Left forelimb (tissue), 1 donor: ENCODE measurements around the gene PICALM.
"Not testable (repeated sequence)": the region's sequence is repeated elsewhere in the genome, so short reads cannot be mapped to it uniquely, and the experiment has no call there.

Source experiments
- DNase-seq: peaks from one replicate; pipeline ENCODE4 v3.0.0-alpha.2; 2018; ENCODE audit warnings: low spot score

Gene PICALM

GRCh38 chr11:85939099-85940015 is 129.5 kb downstream of the PICALM start:
- DNase-seq = no peak

GRCh38 chr11:85937835-85938234 is 131.0 kb downstream of the PICALM start:
- DNase-seq = no peak

GRCh38 chr11:85935751-85936150 is 133.1 kb downstream of the PICALM start:
- DNase-seq = no peak

DNA sequence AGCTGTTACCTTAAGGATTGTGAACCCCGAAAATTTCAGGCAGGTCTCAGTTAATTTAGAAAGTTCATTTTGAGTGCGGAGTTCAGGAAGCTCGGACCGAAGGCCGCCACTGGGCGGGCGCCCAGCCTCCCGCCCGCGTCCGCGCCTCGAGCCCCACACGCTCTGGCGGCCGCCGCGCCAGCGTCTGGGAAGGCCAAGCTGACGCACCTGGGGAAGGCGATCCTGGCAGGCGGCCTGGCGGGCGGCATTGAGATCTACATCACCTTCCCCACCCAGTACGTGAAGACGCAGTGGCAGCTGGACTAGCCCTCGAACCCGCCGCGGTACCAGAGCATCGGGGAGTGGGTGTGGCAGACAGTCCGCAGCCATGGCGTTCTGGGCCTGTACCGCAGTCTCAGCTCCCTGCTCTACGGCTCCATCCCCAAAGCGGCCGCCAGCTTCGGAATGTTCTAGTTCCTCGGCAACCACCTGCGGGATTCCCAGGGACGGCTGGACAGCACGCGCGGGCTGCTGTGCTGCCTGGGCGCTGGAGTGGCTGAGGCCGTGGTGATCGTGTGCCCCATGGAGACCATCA is 134.2 kb downstream of the PICALM start:
- no peak for DNase-seq

- no peak for DNase-seq
These were observed 138.0 kb downstream of the PICALM start for GRCh38 chr11:85930879-85931366.

DNA sequence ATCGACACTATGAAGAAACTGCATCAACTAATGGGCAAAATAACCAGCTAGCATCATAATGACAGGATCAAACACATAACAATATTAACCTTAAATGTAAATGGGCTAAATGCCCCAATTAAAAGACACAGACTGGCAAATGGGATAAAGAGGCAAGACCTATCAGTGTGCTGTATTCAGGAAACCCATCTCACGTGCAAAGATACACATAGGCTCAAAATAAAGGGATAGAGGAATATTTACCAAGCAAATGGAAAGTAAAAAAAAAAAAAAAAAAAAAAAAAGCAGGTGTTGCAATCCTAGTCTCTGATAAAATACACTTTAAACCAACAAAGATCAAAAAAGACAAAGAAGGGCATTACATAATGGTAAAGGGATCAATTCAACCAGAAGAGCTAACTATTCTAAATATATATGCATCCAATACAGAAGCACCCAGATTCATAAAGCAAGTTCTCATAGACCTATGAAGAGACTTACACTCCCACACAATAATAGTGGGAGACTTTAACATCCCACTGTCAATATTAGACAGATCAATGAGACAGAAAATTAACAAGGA is 142.2 kb downstream of the PICALM start:
- not testable (repeated sequence) for DNase-seq

DNA sequence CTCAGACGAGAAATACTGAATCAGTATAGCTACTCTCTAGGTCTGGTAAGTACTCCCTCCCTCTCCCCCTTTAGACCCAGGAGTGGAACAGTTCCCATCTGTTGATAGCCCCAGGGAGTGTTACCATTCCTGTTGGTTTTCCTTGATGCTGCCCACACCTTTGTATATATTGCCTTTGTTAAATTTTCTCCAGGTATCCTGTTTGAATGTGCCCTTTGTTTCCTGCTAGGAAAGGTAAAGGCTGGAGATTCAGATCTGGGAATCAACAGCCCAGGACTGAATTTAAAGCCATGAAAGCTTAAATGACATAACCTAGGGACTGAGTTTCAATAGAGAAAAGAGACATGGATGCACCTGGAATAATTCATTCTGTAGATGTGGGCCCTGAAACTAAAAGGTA is 145.4 kb downstream of the PICALM start:
- no peak for DNase-seq

- no peak for DNase-seq
These were observed 146.5 kb downstream of the PICALM start for GRCh38 chr11:85922367-85922766.

DNA sequence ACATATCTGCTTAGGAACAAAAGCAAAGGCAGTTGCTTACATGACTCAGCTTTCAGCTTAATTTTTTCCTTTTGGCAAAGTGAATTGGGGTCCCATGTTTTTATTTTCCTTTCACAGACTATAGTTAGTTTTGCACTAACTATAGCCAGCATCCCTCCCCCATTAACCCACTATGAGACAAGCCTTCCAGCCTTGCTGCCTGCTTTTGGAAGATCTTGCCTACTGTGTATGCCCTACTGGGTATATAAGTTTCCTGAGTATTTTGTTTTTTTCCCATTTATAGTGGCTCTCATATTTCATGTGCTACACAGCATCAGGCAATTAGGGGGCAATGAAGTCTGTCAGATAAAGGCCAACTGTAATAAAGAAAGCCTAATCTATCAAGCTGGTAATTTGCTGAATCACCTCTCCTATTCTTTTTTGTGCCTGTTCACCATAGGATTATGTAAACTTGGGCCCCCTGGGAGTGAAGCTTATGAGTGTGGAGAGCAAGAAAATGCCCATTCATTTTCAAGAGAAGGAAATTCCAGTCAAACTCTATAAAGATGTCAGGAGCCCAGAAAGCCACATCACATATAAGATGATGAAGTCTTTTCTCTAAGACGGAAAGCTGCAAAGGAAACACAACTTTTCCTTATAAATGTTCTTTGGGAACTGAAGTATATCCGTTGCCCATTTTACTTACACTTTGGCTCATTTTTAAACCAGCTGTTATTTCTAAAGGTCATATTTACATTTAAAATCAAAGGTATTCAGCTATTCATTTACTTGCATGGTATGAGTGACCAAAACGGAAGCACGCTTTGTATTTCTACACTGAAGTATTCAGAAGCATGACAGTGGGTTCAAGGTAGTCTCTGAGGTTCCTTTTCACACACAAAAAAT is 149.7 kb downstream of the PICALM start:
- no peak for DNase-seq

- no peak for DNase-seq
These were observed 154.5 kb downstream of the PICALM start for GRCh38 chr11:85914425-85914824.

DNA sequence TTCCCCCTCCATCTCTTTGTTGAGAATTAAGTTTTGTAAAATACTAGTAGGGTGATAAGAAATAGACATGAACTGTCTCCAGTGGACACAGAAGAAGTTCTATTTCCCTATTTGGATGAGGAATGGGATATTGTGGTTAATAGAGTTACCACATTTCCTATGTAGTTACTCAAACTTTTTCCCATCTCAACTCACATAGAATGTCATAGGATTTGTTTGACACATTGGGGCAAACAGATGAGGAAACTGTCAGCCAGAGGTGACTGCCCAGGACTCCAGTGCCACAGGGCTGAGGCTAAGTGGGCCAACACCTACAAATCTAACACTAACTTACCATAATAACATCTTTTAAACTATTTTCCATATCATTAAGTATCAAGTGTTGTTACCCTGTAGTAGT is 155.4 kb downstream of the PICALM start:
- DNase-seq = no peak

GRCh38 chr11:85912414-85912813 is 156.5 kb downstream of the PICALM start:
- no peak for DNase-seq
